ENCODE results near the gene ADORA3.

ADORA3 gene

GRCh38 chr1:111486431-111486830, 17.0 kb downstream of the ADORA3 start:
- Histone ChIP-seq H3K27me3 (replicated peaks; ENCODE audit: control insufficient read depth, insufficient read depth, low read length) (no peaks in the 10 kb centered on the region), H3K4me3 (replicated peaks; ENCODE audit: low read depth, low read length) (no peak overlapping the region), H3K36me3 (ENCODE audit: control insufficient read depth, insufficient read depth, low read length) (no peaks in the 10 kb centered on the region)
- DNase-seq (ENCODE audit: extremely low read depth, insufficient read length): no peak
- no peak for TF ChIP-seq CTCF (IDR thresholded peaks at IDR 0.05; ENCODE audit: insufficient read depth, low read length, poor library complexity, severe bottlenecking)

DNA sequence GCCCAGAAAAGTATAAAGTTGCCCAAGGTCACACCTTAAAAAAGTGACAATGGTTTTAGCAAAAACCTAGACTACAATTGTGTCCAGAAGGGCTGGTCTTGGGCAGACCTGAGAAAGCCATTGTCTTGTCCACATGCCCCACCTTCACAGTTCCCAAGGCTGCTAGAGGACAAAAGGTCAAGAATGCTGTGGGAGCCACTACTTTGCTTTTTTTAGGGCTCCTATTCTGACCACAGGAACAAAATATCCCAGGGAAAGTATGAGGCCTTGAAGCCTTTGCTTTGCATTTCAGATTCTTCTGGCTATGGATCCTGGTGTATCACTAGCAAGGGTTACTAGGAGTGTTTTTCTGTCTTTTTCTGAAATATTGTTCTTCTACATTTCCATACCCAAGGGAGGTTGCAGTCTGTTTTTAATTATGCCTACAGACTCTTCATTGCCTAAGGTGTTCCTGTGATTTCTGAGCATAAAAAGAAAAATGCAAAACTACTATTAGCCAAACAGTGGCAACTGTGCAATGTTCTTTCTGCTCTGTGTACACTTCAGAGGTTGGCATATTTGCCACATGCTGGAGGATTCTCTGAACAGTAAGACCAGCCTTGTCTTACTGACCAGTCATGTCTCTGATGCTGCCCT, 18.9 kb downstream of the ADORA3 start:
- no peak for TF ChIP-seq CTCF (IDR thresholded peaks at IDR 0.05; ENCODE audit: insufficient read depth, low read length, poor library complexity, severe bottlenecking)
- Histone ChIP-seq H3K27me3 (replicated peaks; ENCODE audit: control insufficient read depth, insufficient read depth, low read length) (no peaks in the 10 kb centered on the region), H3K4me3 (replicated peaks; ENCODE audit: low read depth, low read length) (no peak overlapping the region), H3K36me3 (ENCODE audit: control insufficient read depth, insufficient read depth, low read length) (no peaks in the 10 kb centered on the region)
- no peak for DNase-seq (ENCODE audit: extremely low read depth, insufficient read length)

GRCh38 chr1:111483876-111484275, 19.6 kb downstream of the ADORA3 start:
- Histone ChIP-seq H3K36me3 (ENCODE audit: control insufficient read depth, insufficient read depth, low read length) (no peaks in the 10 kb centered on the region), H3K4me3 (replicated peaks; ENCODE audit: low read depth, low read length) (no peak overlapping the region), H3K27me3 (replicated peaks; ENCODE audit: control insufficient read depth, insufficient read depth, low read length) (no peaks in the 10 kb centered on the region)
- no peak for DNase-seq (ENCODE audit: extremely low read depth, insufficient read length)
- TF ChIP-seq CTCF (IDR thresholded peaks at IDR 0.05; ENCODE audit: insufficient read depth, low read length, poor library complexity, severe bottlenecking): no peak

DNA sequence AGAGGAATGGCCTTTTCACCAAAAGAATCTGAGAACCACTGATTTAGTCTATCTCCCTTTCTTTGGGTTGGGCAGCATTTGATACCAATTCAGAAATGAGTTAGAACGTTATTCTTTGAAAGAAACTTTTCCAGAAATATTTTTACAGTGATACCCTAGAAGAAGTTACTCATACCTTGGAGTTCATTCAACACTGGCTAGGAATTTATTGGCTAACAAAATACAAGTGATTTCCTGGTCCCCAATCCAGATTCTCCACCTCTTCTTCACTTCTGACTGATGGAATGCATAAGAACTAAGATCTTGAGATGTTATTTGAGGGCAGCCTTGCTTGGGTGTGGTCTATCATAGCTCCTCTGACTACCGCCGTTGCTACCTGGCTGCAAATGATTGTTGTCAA, 20.3 kb downstream of the ADORA3 start:
- Histone ChIP-seq H3K4me3 (replicated peaks; ENCODE audit: low read depth, low read length) (no peak overlapping the region), H3K36me3 (ENCODE audit: control insufficient read depth, insufficient read depth, low read length) (no peaks in the 10 kb centered on the region), H3K27me3 (replicated peaks; ENCODE audit: control insufficient read depth, insufficient read depth, low read length) (no peaks in the 10 kb centered on the region)
- TF ChIP-seq CTCF (IDR thresholded peaks at IDR 0.05; ENCODE audit: insufficient read depth, low read length, poor library complexity, severe bottlenecking): no peak
- DNase-seq (ENCODE audit: extremely low read depth, insufficient read length): no peak

GRCh38 chr1:111481387-111482221, 21.8 kb downstream of the ADORA3 start:
- DNase-seq (ENCODE audit: extremely low read depth, insufficient read length): peak; percentile 64
- Histone ChIP-seq H3K36me3 (ENCODE audit: control insufficient read depth, insufficient read depth, low read length) (no peaks in the 10 kb centered on the region), H3K27me3 (replicated peaks; ENCODE audit: control insufficient read depth, insufficient read depth, low read length) (no peaks in the 10 kb centered on the region), H3K4me3 (replicated peaks; ENCODE audit: low read depth, low read length) (no peak overlapping the region)
- peak; percentile 78 for TF ChIP-seq CTCF (IDR thresholded peaks at IDR 0.05; ENCODE audit: insufficient read depth, low read length, poor library complexity, severe bottlenecking)

Data from GM06990 (cell line).